SK-MEL-5 (cell line): ENCODE measurements around the gene RBPJL. TPM values are rescaled to one million over a fixed set of nuclear protein-coding genes. Genes with fewer than 3 reads are reported as not detected.

ENCODE experiments used
- DNase-seq: peaks from one replicate; pipeline ENCODE4 v3.0.0-alpha.2; 2016; ENCODE audit warnings: low read depth, low spot score
- in situ Hi-C: cut with HindIII; loops from 2 replicates; pipeline ENCODE4 v1.10.0; 2016; ENCODE audit warnings: low sequenced_read_pairs, high pct_unique_total_duplicates, low pct_unique_long_range_greater_than_20kb
- total RNA-seq: library from RNA; depleted of rRNA; stranded (reverse); fragments of >200 nt; shearing (Covaris generic); gene quantifications from 2 replicates; pipeline ENCODE4 v1.2.3, GENCODE V29; 2014

Gene RBPJL
- total RNA-seq, 1 experiment from 2014 or later = not detected

DNA sequence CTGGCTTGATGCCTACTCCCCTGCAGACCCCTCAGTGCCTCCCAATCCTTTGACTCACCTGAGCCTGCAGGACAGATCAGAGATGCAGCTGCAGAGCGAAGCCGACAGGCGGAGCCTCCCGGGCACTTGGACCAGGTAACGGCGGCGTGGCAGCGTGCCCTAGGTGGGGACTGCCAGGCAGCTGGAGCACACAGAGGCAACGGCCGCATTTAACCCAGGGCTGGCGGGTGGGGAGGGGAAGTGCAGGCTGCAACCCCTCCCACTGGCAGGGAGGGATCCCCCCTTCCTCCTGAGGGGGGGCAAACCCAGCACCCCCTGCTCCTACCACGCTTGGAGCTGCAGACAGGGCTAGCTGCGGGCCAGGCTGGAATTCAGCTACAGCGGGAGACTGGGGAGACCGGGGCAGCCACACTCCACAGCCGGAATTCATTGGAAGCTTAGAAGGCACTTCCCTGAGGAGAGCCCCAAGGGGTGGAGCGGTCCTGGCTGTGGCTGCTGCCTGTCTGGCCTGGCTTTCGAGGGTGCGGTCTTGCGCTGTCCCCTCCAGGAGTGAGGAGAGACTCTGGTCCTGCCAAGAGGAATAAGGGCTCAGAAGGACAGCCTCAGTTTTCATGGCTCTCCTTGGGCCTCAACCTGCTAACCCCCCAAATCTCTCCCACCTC is 1.6 kb downstream of the RBPJL start, which contains the start of gene MATN4:
TSS of gene MATN4 (minus strand) at position 183 of the 662 bp plus-strand sequence. CDS start 2,717 bp downstream, outside the sequence.
- in situ Hi-C loops = loop anchor here (25.0 kb wide), 1 partner anchor 454 kb away; no protein-coding TSS in a partner anchor
- no peak for DNase-seq

DNA sequence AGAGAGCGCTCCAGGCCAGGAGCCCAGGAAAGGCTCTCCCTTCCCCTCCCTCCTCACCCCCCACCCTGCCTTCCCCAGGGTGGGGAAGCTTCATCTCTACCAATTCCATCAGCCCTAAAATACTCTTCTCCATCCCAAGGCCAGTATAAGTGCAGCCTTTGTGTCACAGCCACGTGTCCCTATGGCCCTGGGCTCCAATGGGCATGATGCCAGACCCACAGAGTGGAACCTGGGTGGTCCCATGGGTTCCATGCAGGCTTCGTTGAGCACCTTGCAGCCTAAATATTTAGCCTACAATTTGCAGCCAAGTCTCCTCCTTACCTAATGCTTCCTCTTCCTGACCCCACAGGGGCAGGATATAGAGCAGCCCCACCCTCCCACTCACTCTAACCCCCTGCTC is 2.4 kb downstream of the RBPJL start:
- no peak for DNase-seq
- in situ Hi-C loops = loop anchor here (25.0 kb wide), 1 partner anchor 453 kb away; no protein-coding TSS in a partner anchor

DNA sequence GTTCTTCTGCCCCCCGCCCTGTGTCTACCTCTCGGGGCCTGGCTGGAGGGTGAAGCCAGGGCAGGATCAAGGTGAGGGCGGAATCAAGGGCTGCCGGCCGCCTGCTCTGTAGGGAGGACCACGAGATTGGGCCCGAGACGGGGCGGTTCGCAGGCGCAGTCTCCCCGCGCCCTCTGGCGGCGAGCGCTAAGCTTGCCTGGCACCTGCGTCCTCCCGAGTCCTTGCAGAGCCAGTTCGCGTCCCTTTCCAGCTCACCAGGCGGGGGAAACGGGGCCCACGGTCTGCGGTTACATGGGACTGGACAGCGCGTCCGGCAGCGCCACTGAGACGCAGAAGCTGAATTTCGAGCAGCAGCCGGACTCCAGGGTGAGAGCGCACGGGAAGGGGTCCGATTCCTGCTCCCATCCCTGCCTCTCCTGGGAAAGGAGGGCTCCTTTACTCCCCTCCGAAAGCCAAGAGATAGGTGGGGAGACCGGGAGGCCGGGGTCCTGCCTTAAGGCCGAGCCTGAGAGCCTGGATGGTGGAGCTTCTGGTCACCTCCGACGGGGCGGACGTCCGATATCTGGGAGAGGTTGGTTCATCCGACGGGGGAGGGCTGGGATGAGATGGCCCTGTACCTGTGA is 5.1 kb downstream of the RBPJL start:
- DNase-seq = peak; percentile 77
- in situ Hi-C loops = loop anchor here (25.0 kb wide), 1 partner anchor 451 kb away; no protein-coding TSS in a partner anchor

DNA sequence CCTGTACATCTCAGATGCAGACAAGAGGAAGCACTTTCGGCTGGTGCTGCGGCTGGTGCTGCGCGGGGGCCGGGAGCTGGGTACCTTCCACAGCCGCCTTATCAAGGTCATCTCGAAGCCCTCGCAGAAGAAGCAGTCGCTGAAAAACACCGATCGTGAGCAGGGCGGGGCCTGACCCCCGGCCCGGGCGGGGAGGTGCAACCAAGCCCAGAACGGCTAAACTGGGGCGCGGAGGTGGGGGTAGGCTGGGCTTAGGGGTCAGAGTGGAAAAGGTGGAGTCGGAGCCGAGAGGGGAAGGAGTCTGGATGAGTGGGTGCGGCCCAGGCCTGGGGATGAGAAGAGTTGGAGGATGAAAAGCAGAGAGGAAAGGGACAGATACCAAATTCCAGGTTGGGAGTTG is 5.6 kb downstream of the RBPJL start:
- in situ Hi-C loops = loop anchor here (25.0 kb wide), 1 partner anchor 450 kb away; no protein-coding TSS in a partner anchor
- DNase-seq = no peak

DNA sequence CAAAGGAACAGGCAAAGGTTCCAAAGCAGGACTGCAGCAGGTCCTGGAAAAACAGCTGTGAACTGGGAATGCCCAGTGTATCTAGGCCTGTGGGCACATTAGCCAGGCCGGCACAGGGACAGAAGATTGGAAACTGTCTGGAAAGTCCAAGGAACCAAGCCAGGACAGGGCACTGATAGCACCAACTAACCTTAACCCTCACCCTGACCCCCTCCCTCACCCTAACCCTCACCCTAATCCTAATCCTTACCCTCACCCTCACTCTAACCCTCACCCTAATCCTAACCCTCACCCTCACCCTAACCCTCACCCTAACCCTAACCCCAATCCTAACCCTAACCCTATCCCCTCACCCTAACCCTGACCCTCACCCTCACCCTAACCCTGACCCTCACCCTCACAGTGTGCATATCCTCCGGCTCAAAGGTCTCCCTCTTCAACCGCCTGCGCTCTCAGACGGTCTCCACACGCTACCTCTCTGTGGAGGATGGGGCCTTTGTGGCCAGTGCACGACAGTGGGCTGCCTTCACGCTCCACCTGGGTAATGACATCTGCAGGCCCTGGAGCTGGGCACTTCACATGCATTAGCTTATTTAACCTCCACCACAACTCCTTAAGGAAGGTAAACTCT is 6.5 kb downstream of the RBPJL start:
- in situ Hi-C loops = loop anchor here (25.0 kb wide), 1 partner anchor 449 kb away; no protein-coding TSS in a partner anchor

DNA sequence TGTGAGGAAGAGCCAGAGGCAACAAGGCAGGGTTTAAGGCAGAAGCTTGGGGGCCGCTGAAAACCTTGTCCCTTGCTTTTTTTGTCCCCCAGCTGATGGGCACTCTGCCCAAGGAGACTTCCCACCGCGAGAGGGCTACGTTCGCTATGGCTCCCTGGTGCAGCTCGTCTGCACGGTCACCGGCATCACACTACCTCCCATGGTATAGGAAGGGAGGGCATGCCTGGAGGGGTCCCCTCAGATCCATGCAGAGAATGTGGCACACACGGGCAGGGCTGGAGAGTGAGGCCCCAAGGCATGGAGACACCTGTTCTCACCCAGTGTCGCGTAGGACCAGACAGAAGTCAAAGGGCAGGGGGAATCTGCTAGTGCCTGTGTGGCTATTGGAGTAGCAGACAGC is 7.3 kb downstream of the RBPJL start:
- DNase-seq = no peak
- in situ Hi-C loops = loop anchor here (25.0 kb wide), 1 partner anchor 448 kb away; no protein-coding TSS in a partner anchor

More for the DNA sequence above, 6.5 kb downstream of the RBPJL start:
- DNase-seq = no peak

DNA sequence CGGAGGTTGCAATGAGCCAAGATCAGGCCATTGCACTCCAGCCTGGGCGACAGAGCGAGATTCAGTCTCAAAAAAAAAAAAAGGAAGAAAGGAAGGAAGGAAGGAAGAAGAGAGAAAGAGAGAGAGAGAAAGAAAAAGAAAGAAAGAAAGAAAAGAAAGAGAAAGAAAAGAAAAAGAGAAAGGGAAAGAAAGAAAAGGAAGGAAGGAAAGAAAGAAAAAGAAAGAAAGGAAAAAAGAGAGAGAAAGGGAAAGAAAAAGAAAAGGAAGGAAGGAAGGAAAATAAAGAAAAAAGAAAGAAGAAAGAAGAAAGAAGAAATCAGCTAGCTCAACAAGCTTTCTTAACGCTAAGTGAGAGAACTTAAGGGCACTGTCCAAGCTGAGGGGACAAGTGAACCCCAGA is 9.0 kb downstream of the RBPJL start:
- no peak for DNase-seq
- in situ Hi-C loops = loop anchor here (25.0 kb wide), 1 partner anchor 447 kb away; no protein-coding TSS in a partner anchor

DNA sequence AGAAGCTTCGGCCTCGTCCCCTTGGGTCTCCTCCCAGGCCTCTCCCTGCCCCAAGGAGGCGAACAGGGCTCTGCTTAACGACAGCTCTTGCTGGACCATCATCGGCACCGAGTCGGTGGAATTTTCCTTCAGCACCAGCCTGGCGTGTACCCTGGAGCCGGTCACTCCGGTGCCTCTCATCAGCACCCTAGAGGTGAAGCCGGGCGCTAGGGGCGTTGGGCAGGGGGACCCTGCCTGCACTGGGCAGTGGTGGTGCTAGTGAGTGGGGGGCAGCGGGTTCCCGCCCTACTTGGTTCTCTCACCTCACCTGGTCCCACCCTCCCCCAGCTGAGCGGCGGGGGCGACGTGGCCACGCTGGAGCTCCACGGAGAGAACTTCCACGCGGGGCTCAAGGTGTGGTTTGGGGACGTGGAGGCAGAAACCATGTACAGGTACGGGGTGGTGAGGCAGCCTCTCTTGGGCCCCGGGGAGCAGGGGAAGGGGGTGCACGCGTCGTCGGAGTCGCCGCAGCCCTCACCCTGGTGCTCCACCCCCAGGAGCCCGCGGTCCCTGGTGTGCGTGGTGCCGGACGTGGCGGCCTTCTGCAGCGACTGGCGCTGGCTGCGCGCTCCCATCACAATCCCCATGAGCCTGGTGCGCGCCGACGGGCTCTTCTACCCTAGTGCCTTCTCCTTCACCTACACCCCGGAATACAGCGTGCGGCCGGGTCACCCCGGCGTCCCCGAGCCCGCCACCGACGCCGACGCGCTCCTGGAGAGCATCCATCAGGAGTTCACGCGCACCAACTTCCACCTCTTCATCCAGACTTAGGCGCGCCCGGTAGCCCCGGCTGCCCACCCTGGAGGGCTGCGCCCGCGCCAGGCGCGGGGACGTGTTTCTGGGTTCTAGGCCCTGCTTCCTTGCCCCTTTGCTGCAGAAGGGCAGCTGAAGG is 9.8 kb downstream of the RBPJL start:
- in situ Hi-C loops = loop anchor here (25.0 kb wide), 1 partner anchor 446 kb away; no protein-coding TSS in a partner anchor
- no peak for DNase-seq

DNA sequence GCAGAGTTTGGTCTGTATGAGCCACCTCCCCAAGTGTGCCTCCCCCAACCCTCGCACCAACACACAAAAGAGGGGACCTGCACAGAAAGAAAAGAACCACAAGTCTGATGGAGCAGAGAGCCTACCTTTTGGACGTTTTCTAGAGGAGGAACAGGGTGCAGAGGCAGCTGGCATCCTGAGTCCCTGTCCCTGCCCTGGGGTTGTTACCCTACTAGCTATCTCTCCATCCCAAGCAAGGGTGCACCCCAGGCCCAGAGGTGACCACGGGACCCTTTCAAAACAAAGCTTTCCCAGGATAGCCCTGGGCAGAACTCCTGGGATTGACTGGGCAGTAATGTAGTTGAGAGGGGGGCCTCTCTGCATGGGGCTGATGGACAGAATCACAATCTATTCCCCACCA is 11.2 kb downstream of the RBPJL start:
- no peak for DNase-seq
- in situ Hi-C loops = loop anchor here (25.0 kb wide), 1 partner anchor 444 kb away; no protein-coding TSS in a partner anchor

DNA sequence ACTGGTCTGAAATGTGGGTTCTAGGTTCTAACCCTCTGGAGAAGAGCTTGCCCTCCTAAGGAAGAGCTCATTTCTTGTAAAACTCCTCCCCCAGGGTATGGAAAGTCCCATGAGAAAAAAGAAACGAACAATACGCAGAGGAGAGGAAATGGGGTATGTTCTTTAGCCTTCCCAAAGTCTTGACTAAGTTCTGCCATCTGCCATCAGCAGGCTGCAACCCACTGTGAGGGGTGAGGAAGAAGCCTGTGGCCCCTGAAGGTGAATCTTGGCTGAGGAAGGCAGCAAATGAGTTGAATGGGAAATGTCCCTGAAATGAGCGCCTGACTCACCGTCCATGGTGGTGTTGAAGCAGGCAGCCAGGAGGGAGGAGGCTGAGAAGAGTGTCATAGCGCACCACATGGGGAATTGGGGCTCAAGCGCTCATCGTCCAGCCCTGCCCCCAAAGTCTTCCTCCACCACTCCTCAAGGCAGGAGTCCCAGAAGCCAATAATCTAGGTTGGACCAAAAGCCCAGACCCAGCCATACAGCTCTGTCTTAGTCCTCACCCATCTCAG is 11.8 kb downstream of the RBPJL start:
- in situ Hi-C loops = loop anchor here (25.0 kb wide), 1 partner anchor 444 kb away; no protein-coding TSS in a partner anchor
- DNase-seq = no peak

DNA sequence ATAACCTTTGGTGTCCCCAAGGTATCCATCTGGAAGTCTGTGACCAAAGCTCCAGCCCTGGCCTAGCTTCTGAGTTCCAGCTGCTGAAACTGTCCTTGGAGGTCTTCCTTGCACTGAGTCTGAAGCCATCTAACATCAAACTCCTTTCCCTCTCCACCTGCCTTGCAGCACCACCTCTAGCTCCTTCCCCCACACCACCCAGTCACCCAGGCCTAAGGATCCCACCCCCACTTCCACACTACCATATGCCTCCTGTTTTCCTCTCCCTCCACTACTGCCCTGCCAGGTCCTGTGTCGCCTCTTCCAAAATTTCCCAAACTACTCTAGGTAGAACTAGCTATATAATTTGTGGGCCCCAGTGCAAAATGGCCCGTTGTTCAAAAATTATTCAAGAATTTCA is 12.3 kb downstream of the RBPJL start:
- DNase-seq = no peak
- in situ Hi-C loops = loop anchor here (25.0 kb wide), 1 partner anchor 443 kb away; no protein-coding TSS in a partner anchor

DNA sequence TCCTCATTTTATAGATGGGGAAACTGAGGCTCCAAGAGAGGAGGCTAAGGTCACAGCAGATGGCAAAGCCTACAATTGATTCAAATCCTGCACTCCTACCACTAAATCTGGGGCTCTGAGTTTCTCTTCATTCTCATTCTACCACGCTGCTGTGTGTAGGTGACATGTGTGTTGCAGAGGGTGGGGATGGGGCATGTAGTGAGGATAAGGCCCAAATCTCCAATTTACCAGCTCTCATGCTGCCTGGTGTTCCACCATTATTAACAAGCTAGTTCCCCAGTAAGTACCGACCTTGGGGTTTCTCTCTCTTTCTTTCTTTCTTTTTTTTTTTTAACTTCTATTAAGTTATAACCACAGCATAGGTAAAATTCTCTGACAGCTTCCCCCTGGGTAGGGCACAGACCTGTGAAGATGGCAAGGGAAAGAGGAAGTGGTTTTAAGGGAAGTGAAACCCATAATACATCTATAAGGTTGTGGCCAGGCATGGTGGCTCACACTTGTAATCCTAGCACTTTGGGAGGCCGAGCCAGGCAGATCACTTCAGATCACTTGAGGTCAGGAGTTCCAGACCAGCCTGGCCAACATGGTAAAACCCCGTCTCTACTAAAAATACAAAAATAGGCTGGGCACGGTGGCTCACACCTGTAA is 14.4 kb downstream of the RBPJL start:
- in situ Hi-C loops = loop anchor here (25.0 kb wide), 1 partner anchor 441 kb away; no protein-coding TSS in a partner anchor
- DNase-seq = no peak

DNA sequence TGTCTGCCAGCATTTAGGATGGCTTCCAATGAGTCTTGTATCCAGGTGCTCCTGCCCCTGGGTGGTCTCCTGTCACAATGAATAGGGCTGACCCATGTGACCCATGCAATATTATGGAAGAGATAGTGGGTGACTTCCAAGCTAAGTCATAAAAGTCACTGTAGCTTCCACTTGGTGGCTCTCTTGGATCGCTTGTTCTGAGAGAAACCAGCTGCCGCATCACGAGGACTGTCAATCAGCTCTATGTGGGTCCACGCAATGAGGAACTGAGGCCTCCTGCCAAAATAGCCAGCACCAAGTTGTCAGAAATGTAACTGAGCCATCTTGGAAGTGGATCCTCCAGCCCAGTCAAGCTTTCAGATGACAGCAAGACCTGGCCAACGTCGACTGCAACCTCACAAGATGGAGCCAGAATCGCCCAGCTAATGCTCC is 16.3 kb downstream of the RBPJL start:
- in situ Hi-C loops = loop anchor here (25.0 kb wide), 1 partner anchor 439 kb away; no protein-coding TSS in a partner anchor
- peak; percentile 88 for DNase-seq

DNA sequence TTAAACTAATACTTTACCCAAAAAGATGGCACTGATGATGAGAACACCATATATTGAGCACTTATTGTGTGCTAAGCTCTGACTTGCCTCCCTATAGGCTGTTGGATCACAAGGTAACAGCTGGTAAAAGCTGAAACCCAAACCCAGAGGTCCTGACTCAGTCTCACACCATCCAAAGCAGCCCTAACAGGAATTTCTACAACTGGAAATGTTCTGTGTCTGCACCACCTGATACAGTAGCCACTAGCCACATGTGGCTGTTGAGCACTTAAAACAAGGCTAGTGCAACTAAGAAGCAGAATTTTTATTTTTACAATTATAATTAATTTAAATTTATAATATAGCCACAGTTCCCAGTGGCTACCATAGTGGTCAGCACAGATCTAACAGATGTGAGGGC is 17.1 kb downstream of the RBPJL start:
- in situ Hi-C loops = loop anchor here (25.0 kb wide), 1 partner anchor 439 kb away; no protein-coding TSS in a partner anchor
- no peak for DNase-seq

DNA sequence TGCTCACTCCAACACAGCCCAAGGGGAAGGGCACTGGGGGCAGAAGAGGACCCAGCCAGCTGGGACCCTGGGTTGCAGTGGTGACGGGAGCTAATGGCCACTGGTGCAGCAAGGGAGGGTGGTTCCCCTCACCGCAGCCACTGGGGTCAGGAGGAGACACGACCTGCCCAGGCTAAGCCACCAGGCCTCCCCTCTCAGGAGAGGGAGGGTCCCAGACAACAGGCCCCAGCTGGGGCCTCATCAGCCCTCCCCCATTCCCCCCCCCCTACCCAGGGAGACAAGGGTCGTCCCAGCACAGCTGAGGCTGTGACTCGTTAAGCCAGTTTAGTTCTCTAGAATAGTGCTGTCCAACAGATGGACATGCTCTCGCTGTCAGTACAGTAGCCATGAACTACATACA is 18.7 kb downstream of the RBPJL start:
- DNase-seq = no peak
- in situ Hi-C loops = no loop called here

DNA sequence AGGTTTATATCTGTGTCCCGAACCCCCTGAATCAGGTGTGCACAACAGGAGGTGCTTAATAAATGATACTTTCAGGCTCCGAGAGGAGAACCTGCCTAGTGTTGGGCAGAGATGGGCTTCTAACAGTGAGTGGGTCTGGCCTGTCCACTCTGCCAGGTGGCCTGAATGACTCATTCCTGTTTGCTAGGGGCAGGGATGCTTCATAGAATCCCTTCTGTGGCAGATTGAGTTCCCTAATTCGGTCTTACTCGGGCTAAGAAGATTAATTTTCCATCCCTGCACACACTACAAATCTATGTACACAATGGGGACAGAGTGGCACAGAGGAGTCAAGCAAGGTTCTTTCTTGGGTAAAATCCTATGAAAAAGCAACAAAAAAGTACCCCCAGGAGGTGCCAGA is 21.8 kb downstream of the RBPJL start:
- in situ Hi-C loops = no loop called here
- no peak for DNase-seq
